Adrenal gland (tissue), 12 donors: ENCODE measurements around the gene ARL6IP6. TPM values are rescaled to one million over a fixed set of nuclear protein-coding genes. Genes with fewer than 3 reads are reported as not detected.

Experiments
- DNase-seq, 7 donors: peaks; one replicate each; pipeline ENCODE4 v3.0.0-alpha.2; 2019 to 2020
- H3K27ac ChIP-seq, 5 donors: fragments of 200-600 bp; sonication (generic) in 4 of 5; 1 replicate in 3 of 5; 2 replicates in 2 of 5; pipeline versions ENCODE4 v1.5.1 to v1.8.0; 2016 to 2020; ENCODE audit warnings: mild to moderate bottlenecking in 1 of 5
- H3K27me3 ChIP-seq: fragments of 200-600 bp; 2 replicates; pipeline ENCODE4 v1.8.0; 2021
- H3K36me3 ChIP-seq, 2 donors: fragments of 200-600 bp; replicated peaks in 1 of 2; 1 replicate in 1 of 2; 2 replicates in 1 of 2; pipeline versions ENCODE4 v1.5.1 to v1.8.0; 2018 to 2022
- H3K4me1 ChIP-seq, 2 donors: fragments of 200-600 bp; replicated peaks in 1 of 2; 1 replicate in 1 of 2; 2 replicates in 1 of 2; pipeline versions ENCODE4 v1.5.1 to v1.8.0; 2018 to 2021
- H3K4me3 ChIP-seq, 4 donors: fragments of 200-600 bp; sonication (generic) in 3 of 4; one replicate each; pipeline ENCODE4 v1.5.1; 2016 to 2018
- H3K9me3 ChIP-seq, 3 donors: fragments of 200-600 bp; sonication (generic) in 1 of 3; replicated peaks in 1 of 3; 1 replicate in 2 of 3; 2 replicates in 1 of 3; pipeline versions ENCODE4 v1.5.1 to v1.8.0; 2016 to 2021
- CTCF ChIP-seq, 6 experiments: fragments of 450-650 bp in 4 of 6; fragments of 200-600 bp in 2 of 6; sonication (generic) in 1 of 6; IDR thresholded peaks; 1 replicate in 5 of 6; 2 replicates in 1 of 6; pipeline versions ENCODE4 v1.5.1 to v1.8.0; 2016 to 2021; ENCODE audit warnings: antibody characterized with exemption in 6 of 6, mild to moderate bottlenecking in 2 of 6, moderate library complexity in 1 of 6
- POLR2A ChIP-seq, 2 donors: fragments of 450-650 bp; IDR thresholded peaks; one replicate each; pipeline ENCODE4 v1.6.1; 2017; ENCODE audit warnings: antibody characterized with exemption in 2 of 2, mild to moderate bottlenecking in 2 of 2, moderate library complexity in 1 of 2
- WGBS, 4 donors: extraction: QIAGEN DNeasy Blood & Tissue Kit in 2 of 4; methylation state at CpG; one replicate each; pipeline versions ENCODE4 v1.1.5 to v1.1.7; 2013 to 2017; 5-methylcytosine and 5-hydroxymethylcytosine counted together
- intact Hi-C, 2 donors: fragments of 100-400 bp; cut with DNase I; formaldehyde crosslinking; loops; one replicate each; pipeline versions ENCODE4 v1.14.1 to v1.15.0; 2022 to 2023
- polyA plus RNA-seq, 3 donors: library from polyadenylated mRNA; stranded (reverse); fragments of 200-250 nt in 2 of 3; fragments of 350-450 nt in 1 of 3; fragmentation: Illumina TruSeq in 1 of 3; extraction: RNeasy Lipid Tissue Mini Kit (QIAGEN cat#74804) in 1 of 3; gene quantifications; one replicate each; pipeline ENCODE4 v1.2.3, GENCODE V29; 2013 to 2014
- total RNA-seq, 9 donors: library from RNA; depleted of rRNA in 4 of 9; stranded (reverse); fragments of >200 nt in 4 of 9; fragments of 120-200 nt in 1 of 9; fragmentation: NEBNext Ultra II Directional in 1 of 9; extraction: Animal tissue kit (Norgen Biotek cat#: 25700) in 1 of 9; gene quantifications; one replicate each; pipeline versions ENCODE4 v1.1.0 to v1.2.4, GENCODE V29; 2013 to 2023
- donor health status: healthy with polysubstance abuse.
- donor health status: Bipolar disorder and iron deficiency.
- donor health status: DM: yes; HTN: yes; CAD: no.
- donor health status: DM: no; HTN: no; CAD: no.
- donor health status: DM: no; HTN: no; CAD: no.
- donor health status: DM: yes; HTN: yes; CAD: no.

The ARL6IP6 gene
- total and polyA plus RNA-seq, 12 donors, result 5.0 to 24.5 (median 11.8) TPM

GRCh38 chr2:152715112-152715511 is 3.3 kb upstream of the ARL6IP6 start:
- no peak for DNase-seq
- Histone ChIP-seq H3K27me3 (no peaks in the 10 kb centered on the region), H3K36me3 (no peaks in the 10 kb centered on the region), H3K4me3 (no peak overlapping the region), H3K4me1 (peaks cover 0 to 37% of the 10 kb centered on the region in 2 donors), H3K9me3 (no peaks in the 10 kb centered on the region), H3K27ac (no peak overlapping the region)
- intact Hi-C loops, result no loop called here
- WGBS, 4 donors, result 76 to 85% (median 80%) methylated on average over 1 of the region's 1 CpG
- no peak for TF ChIP-seq POLR2A (IDR thresholded peaks at IDR 0.05)
- no peak for TF ChIP-seq CTCF (IDR thresholded peaks at IDR 0.05)

- H3K27me3 ChIP-seq, result no peaks in the 10 kb centered on the region
- no peak for TF ChIP-seq POLR2A (IDR thresholded peaks at IDR 0.05)
- peak in 2 of 6 experiments; percentile 16 to 23 for TF ChIP-seq CTCF (IDR thresholded peaks at IDR 0.05)
- WGBS, 4 donors, result 21 to 32% (median 26%) methylated on average over 8 of the region's 8 CpGs
- no peaks in the 10 kb centered on the region for H3K9me3 ChIP-seq
- peaks cover 0 to 46% of the 10 kb centered on the region in 2 donors for H3K4me1 ChIP-seq
- no peak for DNase-seq
- intact Hi-C loops, result no loop called here
- no peaks in the 10 kb centered on the region for H3K36me3 ChIP-seq
- peak overlapping the region in 1 of 4 donors; percentile 97 for H3K4me3 ChIP-seq
- no peak overlapping the region for H3K27ac ChIP-seq
These were observed 2.5 kb upstream of the ARL6IP6 start for GRCh38 chr2:152715854-152716428.

- peak in 6 of 7 donors; percentile 25 to 65 (median 34) for DNase-seq
- H3K4me1 ChIP-seq, result peaks cover 0 to 47% of the 10 kb centered on the region in 2 donors
- 0 to 1% (median 0%) methylated on average over 13 of the region's 13 CpGs for WGBS, 4 donors
- peak overlapping the region; percentile 87 to 98 (median 98) for H3K27ac ChIP-seq
- TF ChIP-seq POLR2A (IDR thresholded peaks at IDR 0.05) (no peak), CTCF (IDR thresholded peaks at IDR 0.05) (no peak)
- H3K4me3 ChIP-seq, result peak overlapping the region; percentile 96 to 99 (median 97)
- no peaks in the 10 kb centered on the region for H3K9me3 ChIP-seq
- H3K36me3 ChIP-seq, result no peaks in the 10 kb centered on the region
- intact Hi-C loops, result no loop called here
- no peaks in the 10 kb centered on the region for H3K27me3 ChIP-seq
These were observed 1.6 kb upstream of the ARL6IP6 start for GRCh38 chr2:152716805-152717227.

GRCh38 chr2:152717228-152718075 is 968 bp upstream of the ARL6IP6 start, which contains the start of gene PRPF40A:
Gene PRPF40A (minus strand): TSS chr2:152717461. CDS start chr2:152717439, 22 bp downstream.
- peaks cover 0 to 41% of the 10 kb centered on the region in 2 donors for H3K4me1 ChIP-seq
- intact Hi-C loops, result no loop called here
- peak within 1 kb of the TSS; percentile 96 to 98 (median 98) for H3K27ac ChIP-seq
- H3K9me3 ChIP-seq, result no peaks in the 10 kb centered on the region
- H3K36me3 ChIP-seq, result no peaks in the 10 kb centered on the region
- peak; percentile 99 to 100 (median 99) for DNase-seq
- H3K4me3 ChIP-seq, result peak within 1 kb of the TSS; percentile 96 to 99 (median 97)
- H3K27me3 ChIP-seq, result no peaks in the 10 kb centered on the region
- TF ChIP-seq CTCF (IDR thresholded peaks at IDR 0.05), result peak in 2 of 6 experiments; percentile 24 to 25
- peak; percentile 58 to 91 for TF ChIP-seq POLR2A (IDR thresholded peaks at IDR 0.05)
- WGBS, 4 donors, result 0 to 1% (median 0%) methylated on average over 34 to 71 of the region's 71 CpGs
